Measurements from ENCODE around the gene VPS37C. TPM values are rescaled to one million over a fixed set of nuclear protein-coding genes. Genes with fewer than 3 reads are reported as not detected.

VPS37C gene
- polyA plus RNA-seq, 2 of the 4 experiments (the other 2 are of a cell fraction) = 8.9 to 11.3 TPM

- ATAC-seq = no peak
- 0 out of 6 replicates have a peak overlapping the region, but pooled peaks of 1 of the 2 experiments have one; percentile 41 for H3K27ac ChIP-seq
- DNase-seq (ENCODE audit: low read depth in 1 of 2, low spot score in 1 of 2) = no peak
These were observed 32.1 kb downstream of the VPS37C start for GRCh38 chr11:61128947-61129638.

GRCh38 chr11:61127991-61128390 lies 33.2 kb downstream of the VPS37C start:
- no peak for DNase-seq (ENCODE audit: low read depth in 1 of 2, low spot score in 1 of 2)
- POLR2A ChIA-PET = no interaction called here
- Histone ChIP-seq H3K27ac (no peak overlapping the region), H3K4me1 (0 out of 3 replicates have a peak, but pooled peaks cover 4% of the 10 kb centered on the region), H3K4me3 (no peak overlapping the region), H3K9me3 (no peaks in the 10 kb centered on the region), H3K4me2 (no peak overlapping the region)
- WGBS (ENCODE audit: missing lambda C conversion rate) = 58% methylated on average over 9 of the region's 9 CpGs
- CTCF ChIA-PET = interaction anchor here (0.6 to 4.8 kb wide), 13 partner anchors 8 to 510 kb away, joined by 4 to 44 read pairs (median 12); partner anchors contain the start of gene TMEM109
- no peak for FAIRE-seq
- ATAC-seq = no peak
- TF ChIP-seq REST (IDR thresholded peaks at IDR 0.05) = no peak
- TF ChIP-seq ZC3H11A (IDR thresholded peaks at IDR 0.05) = no peak
- no peak for TF ChIP-seq EHF (CRISPR knock-in tag; IDR thresholded peaks at IDR 0.05)
- TF ChIP-seq ATOH8 (CRISPR knock-in tag; IDR thresholded peaks at IDR 0.05; ENCODE audit: low read depth) = no peak
- no peak for TF ChIP-seq CTCF (IDR thresholded peaks at IDR 0.05)
- no peak for TF ChIP-seq E2F6 (IDR thresholded peaks at IDR 0.05; ENCODE audit: borderline replicate concordance, low read depth)
- TF ChIP-seq CBX2 (IDR thresholded peaks at IDR 0.05; ENCODE audit: borderline replicate concordance, low read depth) = no peak
- no peak for TF ChIP-seq HEYL (CRISPR knock-in tag; IDR thresholded peaks at IDR 0.05)
- no peak for TF ChIP-seq ZSCAN20 (CRISPR knock-in tag; IDR thresholded peaks at IDR 0.05)
- no peak for TF ChIP-seq FOSB (CRISPR knock-in tag; IDR thresholded peaks at IDR 0.05)

More at GRCh38 chr11:61128947-61129638, 32.1 kb downstream of the VPS37C start:
- Histone ChIP-seq H3K9me3 (no peaks in the 10 kb centered on the region), H3K4me3 (no peak overlapping the region), H3K4me1 (0 out of 3 replicates have a peak, but pooled peaks cover 4% of the 10 kb centered on the region), H3K4me2 (peak overlapping the region; percentile 53; the same call in 1 of the 3 replicates)
- no peak for TF ChIP-seq MAFK (IDR thresholded peaks at IDR 0.05; ENCODE audit: partially characterized antibody)
- no peak for TF ChIP-seq REST (IDR thresholded peaks at IDR 0.05)
- TF ChIP-seq HOXB5 (CRISPR knock-in tag; IDR thresholded peaks at IDR 0.05) = no peak
- TF ChIP-seq RCOR1 (IDR thresholded peaks at IDR 0.05; ENCODE audit: low read depth, low read length) = no peak
- no peak for TF ChIP-seq EP300 (IDR thresholded peaks at IDR 0.05)
- TF ChIP-seq NR3C1 (IDR thresholded peaks at IDR 0.05) = no peak
- TF ChIP-seq BHLHE40 (IDR thresholded peaks at IDR 0.05; ENCODE audit: low read depth, low read length) = no peak
- no peak for TF ChIP-seq CEBPB (IDR thresholded peaks at IDR 0.05)
- no peak for TF ChIP-seq HOXA7 (CRISPR knock-in tag; IDR thresholded peaks at IDR 0.05)
- no peak for TF ChIP-seq EHMT2 (IDR thresholded peaks at IDR 0.05; ENCODE audit: low read depth)
- TF ChIP-seq ZSCAN20 (CRISPR knock-in tag; IDR thresholded peaks at IDR 0.05) = no peak
- no peak for TF ChIP-seq PBX3 (IDR thresholded peaks at IDR 0.05)
- no peak for TF ChIP-seq CBX8 (IDR thresholded peaks at IDR 0.05)
- no peak for TF ChIP-seq NFE2L2 (conservative IDR thresholded peaks at IDR 0.05; ENCODE audit: low read length)
- TF ChIP-seq RARB (CRISPR knock-in tag; IDR thresholded peaks at IDR 0.05) = no peak
- TF ChIP-seq MAZ (IDR thresholded peaks at IDR 0.05; ENCODE audit: borderline replicate concordance, low read depth, low read length) = no peak
- CTCF ChIA-PET = interaction anchor here (0.6 to 4.8 kb wide), 37 partner anchors 9 to 509 kb away, joined by 3 to 44 read pairs (median 6); partner anchors contain the start of gene TMEM109
- FAIRE-seq = no peak
- POLR2A ChIA-PET = no interaction called here
- WGBS (ENCODE audit: missing lambda C conversion rate) = 83% methylated on average over 18 of the region's 18 CpGs
